ENCODE measurements around the gene BCKDK. TPM values are rescaled to one million over a fixed set of nuclear protein-coding genes. Genes with fewer than 3 reads are reported as not detected.

Gene BCKDK
- polyA plus RNA-seq, 3 donors, result 76.5 to 93.5 (median 90.8) TPM

DNA sequence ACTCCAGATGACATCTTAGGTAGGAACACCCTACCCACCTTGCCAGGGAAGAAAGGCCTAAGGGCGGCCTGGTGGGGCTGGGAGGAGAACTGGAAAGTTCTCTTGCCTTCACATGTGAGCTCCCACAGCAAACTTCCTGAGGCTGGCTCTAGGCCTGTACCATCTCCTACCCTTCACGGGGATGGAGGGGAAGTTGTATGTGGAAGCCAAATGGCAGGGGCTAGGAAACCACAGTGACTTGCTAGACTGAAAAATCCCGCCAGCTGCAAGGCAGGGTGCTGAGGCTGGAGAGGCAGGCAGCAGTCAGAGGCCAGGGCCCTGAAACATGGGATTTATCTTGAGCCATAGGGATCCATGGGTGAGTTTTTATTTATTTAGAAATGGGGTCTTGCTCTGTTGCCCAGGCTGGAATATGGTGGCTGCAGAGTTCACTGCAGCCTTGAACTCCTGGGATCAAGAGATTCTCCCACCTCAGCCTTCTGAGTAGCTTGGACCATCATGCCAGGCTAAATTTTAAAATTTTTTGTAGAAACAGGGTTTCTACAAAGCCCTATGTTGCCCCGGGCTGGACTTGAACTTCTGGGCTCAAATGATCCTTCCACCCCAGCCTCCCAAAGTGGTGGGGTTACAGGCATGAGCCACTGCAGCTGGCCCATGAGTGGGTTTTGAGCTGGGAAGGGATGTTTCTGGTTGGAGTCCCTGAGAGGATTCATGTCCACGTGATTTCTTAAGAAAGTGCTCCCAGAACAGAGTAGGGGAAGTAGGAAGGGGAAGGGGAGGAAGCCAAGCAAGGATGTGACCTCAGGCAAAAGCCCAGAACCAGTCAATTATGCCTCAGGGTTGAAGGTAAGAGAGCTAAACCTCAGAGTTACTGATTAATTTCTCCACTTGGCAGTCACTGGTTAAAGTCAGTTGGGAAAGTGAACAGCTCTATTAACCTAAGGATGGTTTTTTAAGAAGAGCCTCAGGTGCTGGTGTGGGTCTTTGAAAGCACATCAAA lies 5.2 kb downstream of the BCKDK start:
- Histone ChIP-seq H3K9ac (ENCODE audit: insufficient read depth, low read length, poor library complexity, severe bottlenecking) (no peak overlapping the region), H2AFZ (ENCODE audit: insufficient read depth, low read depth, low read length, poor library complexity, severe bottlenecking) (no peak overlapping the region), H3K79me2 (ENCODE audit: insufficient read depth, low read length) (peaks cover 55% of the 10 kb centered on the region), H3K27ac (ENCODE audit: low read depth in 1 of 2, low read length in 2 of 2) (peak overlapping the region; percentile 89 to 98), H3K4me2 (replicated peaks; ENCODE audit: extremely low read depth, low read length, poor library complexity, severe bottlenecking) (peak overlapping the region; percentile 64), H4K20me1 (ENCODE audit: insufficient read depth, low read length) (peaks cover 8% of the 10 kb centered on the region), H3K4me3 (replicated peaks in 1 of 3; ENCODE audit: low read depth in 2 of 3, low read length in 3 of 3) (peak overlapping the region in 1 of 3 experiments; percentile 61), H3K27me3 (ENCODE audit: control insufficient read depth in 2 of 2, insufficient read depth in 2 of 2, low read length in 2 of 2) (no peaks in the 10 kb centered on the region), H3K36me3 (replicated peaks in 1 of 2; ENCODE audit: control insufficient read depth in 1 of 2, insufficient read depth in 2 of 2, low read length in 2 of 2) (peaks cover 34 to 38% of the 10 kb centered on the region in 2 donors), H3K4me1 (ENCODE audit: control insufficient read depth in 1 of 2, insufficient read depth in 2 of 2, low read length in 2 of 2) (peaks cover 70 to 80% of the 10 kb centered on the region in 2 donors), H3K9me3 (replicated peaks in 1 of 2; ENCODE audit: control insufficient read depth in 1 of 2, insufficient read depth in 1 of 2, low read length in 2 of 2) (no peaks in the 10 kb centered on the region)
- WGBS (ENCODE audit: insufficient coverage), result 0% methylated on average over 2 of the region's 5 CpGs
- Mint-ChIP-seq H3K27me3 (ENCODE audit: low read depth in 3 of 3) (peaks cover 0 to 2% (median 0%) of the 10 kb centered on the region in 3 donors), H3K27ac (peak overlapping the region; percentile 94 to 100 (median 98)), H3K9me3 (peaks cover 0 to 3% (median 0%) of the 10 kb centered on the region in 7 donors), H3K36me3 (peaks cover 36 to 42% of the 10 kb centered on the region in 2 donors), H3K4me1 (peaks cover 67% of the 10 kb centered on the region), H3K4me3 (peak overlapping the region; percentile 45 to 65)
- TF ChIP-seq, protein P1, sequence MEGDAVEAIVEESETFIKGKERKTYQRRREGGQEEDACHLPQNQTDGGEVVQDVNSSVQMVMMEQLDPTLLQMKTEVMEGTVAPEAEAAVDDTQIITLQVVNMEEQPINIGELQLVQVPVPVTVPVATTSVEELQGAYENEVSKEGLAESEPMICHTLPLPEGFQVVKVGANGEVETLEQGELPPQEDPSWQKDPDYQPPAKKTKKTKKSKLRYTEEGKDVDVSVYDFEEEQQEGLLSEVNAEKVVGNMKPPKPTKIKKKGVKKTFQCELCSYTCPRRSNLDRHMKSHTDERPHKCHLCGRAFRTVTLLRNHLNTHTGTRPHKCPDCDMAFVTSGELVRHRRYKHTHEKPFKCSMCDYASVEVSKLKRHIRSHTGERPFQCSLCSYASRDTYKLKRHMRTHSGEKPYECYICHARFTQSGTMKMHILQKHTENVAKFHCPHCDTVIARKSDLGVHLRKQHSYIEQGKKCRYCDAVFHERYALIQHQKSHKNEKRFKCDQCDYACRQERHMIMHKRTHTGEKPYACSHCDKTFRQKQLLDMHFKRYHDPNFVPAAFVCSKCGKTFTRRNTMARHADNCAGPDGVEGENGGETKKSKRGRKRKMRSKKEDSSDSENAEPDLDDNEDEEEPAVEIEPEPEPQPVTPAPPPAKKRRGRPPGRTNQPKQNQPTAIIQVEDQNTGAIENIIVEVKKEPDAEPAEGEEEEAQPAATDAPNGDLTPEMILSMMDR (IDR thresholded peaks at IDR 0.05), result no peak
- DNase-seq, result peak; percentile 77 to 95 (median 87)
- intact Hi-C loops (cut with micrococcal nuclease), result loop anchor here (2.0 to 10.0 kb wide), 4 partner anchors 29 to 761 kb away; partner anchors contain the start of genes FUS (in 1 of the 2) and ZNF267 (in 1 of the 2)

DNA sequence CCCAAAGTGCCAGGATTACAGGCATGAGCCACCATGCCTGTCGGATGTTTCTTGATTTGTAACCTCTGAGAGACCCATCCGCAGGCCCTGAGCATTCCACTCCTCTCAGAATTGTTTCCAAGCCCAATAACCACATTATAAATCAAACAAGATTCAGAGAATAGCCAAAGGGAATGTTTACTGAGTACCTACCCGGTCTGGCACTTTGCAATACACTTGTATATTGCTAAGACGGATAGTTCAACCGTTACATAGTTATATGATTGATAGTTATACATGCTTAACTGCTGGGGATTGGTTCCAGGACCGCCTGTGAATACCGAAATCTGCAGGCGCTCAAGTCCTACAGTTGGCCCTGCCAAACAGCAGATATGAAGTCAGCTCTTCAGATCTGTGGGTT lies 6.3 kb downstream of the BCKDK start:
- Mint-ChIP-seq H3K27me3 (ENCODE audit: low read depth in 3 of 3) (peaks cover 0 to 2% (median 0%) of the 10 kb centered on the region in 3 donors), H3K9me3 (peaks cover 0 to 3% (median 0%) of the 10 kb centered on the region in 7 donors), H3K36me3 (peaks cover 40 to 49% of the 10 kb centered on the region in 2 donors), H3K4me3 (no peak overlapping the region), H3K4me1 (peaks cover 74% of the 10 kb centered on the region), H3K27ac (peak overlapping the region; percentile 94 to 100 (median 98))
- WGBS (ENCODE audit: insufficient coverage), result 86% methylated on average over 6 of the region's 8 CpGs
- H3K9me3 ChIP-seq (replicated peaks in 1 of 2; ENCODE audit: control insufficient read depth in 1 of 2, insufficient read depth in 1 of 2, low read length in 2 of 2), result no peaks in the 10 kb centered on the region
- H2AFZ ChIP-seq (ENCODE audit: insufficient read depth, low read depth, low read length, poor library complexity, severe bottlenecking), result no peak overlapping the region
- peak overlapping the region; percentile 64 for H3K4me2 ChIP-seq (replicated peaks; ENCODE audit: extremely low read depth, low read length, poor library complexity, severe bottlenecking)
- H3K36me3 ChIP-seq (replicated peaks in 1 of 2; ENCODE audit: control insufficient read depth in 1 of 2, insufficient read depth in 2 of 2, low read length in 2 of 2), result peaks cover 32 to 41% of the 10 kb centered on the region in 2 donors
- H4K20me1 ChIP-seq (ENCODE audit: insufficient read depth, low read length), result peaks cover 1% of the 10 kb centered on the region
- H3K27me3 ChIP-seq (ENCODE audit: control insufficient read depth in 2 of 2, insufficient read depth in 2 of 2, low read length in 2 of 2), result no peaks in the 10 kb centered on the region
- no peak for DNase-seq
- H3K27ac ChIP-seq (ENCODE audit: low read depth in 1 of 2, low read length in 2 of 2), result peak overlapping the region; percentile 89 to 98
- H3K9ac ChIP-seq (ENCODE audit: insufficient read depth, low read length, poor library complexity, severe bottlenecking), result no peak overlapping the region
- intact Hi-C loops (cut with micrococcal nuclease), result loop anchor here (10.0 kb wide), 2 partner anchors 150 to 760 kb away; partner anchors contain the start of gene ZNF267 (in 1 of the 2)
- H3K79me2 ChIP-seq (ENCODE audit: insufficient read depth, low read length), result peaks cover 51% of the 10 kb centered on the region
- H3K4me1 ChIP-seq (ENCODE audit: control insufficient read depth in 1 of 2, insufficient read depth in 2 of 2, low read length in 2 of 2), result peaks cover 71 to 80% of the 10 kb centered on the region in 2 donors
- TF ChIP-seq, protein P1 (IDR thresholded peaks at IDR 0.05), result no peak
- H3K4me3 ChIP-seq (replicated peaks in 1 of 3; ENCODE audit: low read depth in 2 of 3, low read length in 3 of 3), result peak overlapping the region in 1 of 3 experiments; percentile 61

Measured in CD14-positive monocyte (primary cell).